HepG2 (cell line): ENCODE data around the gene RTBDN. TPM values are rescaled to one million over a fixed set of nuclear protein-coding genes. Genes with fewer than 3 reads are reported as not detected.

ENCODE experiments used
- ARNT ChIP-seq: fragments of 450-650 bp; IDR thresholded peaks from 2 replicates; pipeline ENCODE4 v1.6.1; 2017
- EEA1 ChIP-seq: sonication (generic); formaldehyde crosslinking; IDR thresholded peaks from 2 replicates; pipeline ENCODE4 v1.5.1; 2020; ENCODE audit warnings: mild to moderate bottlenecking, missing genetic modification reagents, borderline replicate concordance
- ETV6 ChIP-seq: sonication (generic); formaldehyde crosslinking; conservative IDR thresholded peaks from 2 replicates; pipeline ENCODE4 v1.4.0; 2020; ENCODE audit warnings: missing genetic modification reagents
- MIXL1 ChIP-seq: IDR thresholded peaks from 2 replicates; pipeline ENCODE4 v1.6.1; 2016
- PAWR ChIP-seq: sonication (generic); formaldehyde crosslinking; IDR thresholded peaks from 2 replicates; pipeline ENCODE4 v1.4.0; 2020; ENCODE audit warnings: missing genetic modification reagents, mild to moderate bottlenecking, borderline replicate concordance
- PHF5A ChIP-seq: IDR thresholded peaks from one replicate; pipeline ENCODE4 v1.6.1; 2018; ENCODE audit warnings: low read depth, missing genetic modification reagents; ENCODE audit not compliant: unreplicated experiment
- POLR2A ChIP-seq, 2 experiments: IDR thresholded peaks; 2 replicates each; pipeline ENCODE4 v1.6.1; 2011; ENCODE audit warnings: low read depth in 2 of 2, low read length in 2 of 2, mild to moderate bottlenecking in 1 of 2, moderate library complexity in 1 of 2; ENCODE audit not compliant: insufficient read depth in 1 of 2
- REXO4 ChIP-seq: sonication (generic); formaldehyde crosslinking; IDR thresholded peaks from 2 replicates; pipeline ENCODE4 v1.8.0; 2022; ENCODE audit warnings: missing genetic modification reagents, mild to moderate bottlenecking, borderline replicate concordance
- SMARCE1 ChIP-seq: fragments of 450-650 bp; IDR thresholded peaks from 2 replicates; pipeline ENCODE4 v1.6.1; 2017; ENCODE audit warnings: borderline replicate concordance
- SP140L ChIP-seq: sonication (generic); formaldehyde crosslinking; IDR thresholded peaks from 2 replicates; pipeline ENCODE4 v1.4.0; 2020; ENCODE audit warnings: missing genetic modification reagents, borderline replicate concordance
- ZEB1 ChIP-seq: IDR thresholded peaks from 2 replicates; pipeline ENCODE4 v1.6.1; 2012; ENCODE audit warnings: mild to moderate bottlenecking, low read depth, inconsistent platforms; ENCODE audit not compliant: insufficient replicate concordance
- ZNF282 ChIP-seq: fragments of 450-650 bp; IDR thresholded peaks from 2 replicates; pipeline ENCODE4 v1.6.1; 2018; ENCODE audit not compliant: partially characterized antibody
- ZNF318 ChIP-seq: sonication (generic); formaldehyde crosslinking; IDR thresholded peaks from 2 replicates; pipeline ENCODE4 v1.4.0; 2020; ENCODE audit warnings: mild to moderate bottlenecking, missing genetic modification reagents
- ZNF619 ChIP-seq: sonication (generic); formaldehyde crosslinking; IDR thresholded peaks from 2 replicates; pipeline ENCODE4 v1.4.0; 2020; ENCODE audit warnings: mild to moderate bottlenecking, missing genetic modification reagents
- ZNF782 ChIP-seq: sonication (generic); formaldehyde crosslinking; IDR thresholded peaks from 2 replicates; pipeline ENCODE4 v1.4.0; 2020; ENCODE audit warnings: missing genetic modification reagents, mild to moderate bottlenecking, borderline replicate concordance
- ZNF879 ChIP-seq: sonication (generic); formaldehyde crosslinking; IDR thresholded peaks from 2 replicates; pipeline ENCODE4 v1.8.1; 2023; ENCODE audit warnings: missing genetic modification reagents
- polyA plus RNA-seq, 8 experiments: library from polyadenylated mRNA; depleted of rRNA in 3 of 8; stranded (reverse) in 7 of 8; unstranded in 1 of 8; fragments of >200 nt; fragmentation: Illumina TruSeq in 4 of 8; extraction: Trizol in 4 of 8; gene quantifications; 2 replicates each; pipeline versions ENCODE4 v1.2.1 to v1.2.3, GENCODE V29; 2011 to 2016; ENCODE audit warnings: low read depth in 4 of 8, missing spikeins in 1 of 8, mixed read lengths in 1 of 8; ENCODE audit not compliant: insufficient read depth in 1 of 8
- total RNA-seq, 5 experiments: library from RNA; depleted of rRNA; stranded (reverse); fragments of >200 nt; fragmentation: Illumina TruSeq; extraction: Trizol; gene quantifications; 2 replicates each; pipeline ENCODE4 v1.2.3, GENCODE V29; 2016; ENCODE audit warnings: low read depth in 1 of 5
- TF ChIP-seq, protein P1 (sequence below): sonication (generic); formaldehyde crosslinking; IDR thresholded peaks from 2 replicates; pipeline ENCODE4 v1.4.0; 2020; ENCODE audit warnings: mild to moderate bottlenecking, missing genetic modification reagents
- TF ChIP-seq, protein P2 (sequence below): sonication (generic); formaldehyde crosslinking; IDR thresholded peaks from 2 replicates; pipeline ENCODE4 v1.4.0; 2020; ENCODE audit warnings: mild to moderate bottlenecking, missing genetic modification reagents
- TF ChIP-seq, protein P3 (sequence below): sonication (generic); formaldehyde crosslinking; IDR thresholded peaks from 2 replicates; pipeline ENCODE4 v1.9.0; 2021; ENCODE audit warnings: missing genetic modification reagents, borderline replicate concordance

RTBDN gene
- total and polyA plus RNA-seq, 2 of the 13 experiments (the other 11 are each of a cell fraction or from before 2014, with no cell fraction given): 0.27 to 0.48 TPM

DNA sequence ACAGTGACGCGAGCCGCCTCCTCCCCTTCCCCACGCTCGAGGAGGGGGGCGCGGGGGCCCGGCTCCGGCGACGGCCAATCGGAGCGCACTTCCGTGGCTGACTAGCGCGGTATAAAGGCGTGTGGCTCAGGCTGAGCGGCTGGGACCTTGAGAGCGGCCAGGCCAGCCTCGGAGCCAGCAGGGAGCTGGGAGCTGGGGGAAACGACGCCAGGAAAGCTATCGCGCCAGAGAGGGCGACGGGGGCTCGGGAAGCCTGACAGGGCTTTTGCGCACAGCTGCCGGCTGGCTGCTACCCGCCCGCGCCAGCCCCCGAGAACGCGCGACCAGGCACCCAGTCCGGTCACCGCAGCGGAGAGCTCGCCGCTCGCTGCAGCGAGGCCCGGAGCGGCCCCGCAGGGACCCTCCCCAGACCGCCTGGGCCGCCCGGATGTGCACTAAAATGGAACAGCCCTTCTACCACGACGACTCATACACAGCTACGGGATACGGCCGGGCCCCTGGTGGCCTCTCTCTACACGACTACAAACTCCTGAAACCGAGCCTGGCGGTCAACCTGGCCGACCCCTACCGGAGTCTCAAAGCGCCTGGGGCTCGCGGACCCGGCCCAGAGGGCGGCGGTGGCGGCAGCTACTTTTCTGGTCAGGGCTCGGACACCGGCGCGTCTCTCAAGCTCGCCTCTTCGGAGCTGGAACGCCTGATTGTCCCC is 42.9 kb downstream of the RTBDN start, which contains the start of gene JUNB (continued):
- TF ChIP-seq ZNF318 (CRISPR knock-in tag) (no peak), ARNT (no peak), ETV6 (CRISPR knock-in tag) (peak; percentile 91), REXO4 (CRISPR knock-in tag) (no peak), PAWR (CRISPR knock-in tag) (0 out of 2 replicates have a peak, but pooled peaks have one; percentile 5), ZNF282 (no peak), POLR2A (IDR thresholded peaks at IDR 0.05; ENCODE audit: insufficient read depth in 1 of 2, low read depth in 2 of 2, low read length in 2 of 2) (peak; percentile 100), SP140L (CRISPR knock-in tag) (no peak), MIXL1 (CRISPR knock-in tag) (peak; percentile 85; the same call in 1 of the 2 replicates), ZNF782 (CRISPR knock-in tag) (no peak), SMARCE1 (no peak), ZNF879 (CRISPR knock-in tag) (0 out of 2 replicates have a peak, but pooled peaks have one; percentile 63), PHF5A (CRISPR knock-in tag) (no peak), ZEB1 (peak; percentile 21), EEA1 (CRISPR knock-in tag) (peak; percentile 48; the same call in 1 of the 2 replicates), ZNF619 (CRISPR knock-in tag) (peak; percentile 52; the same call in 1 of the 2 replicates)
- TF ChIP-seq, protein P1, sequence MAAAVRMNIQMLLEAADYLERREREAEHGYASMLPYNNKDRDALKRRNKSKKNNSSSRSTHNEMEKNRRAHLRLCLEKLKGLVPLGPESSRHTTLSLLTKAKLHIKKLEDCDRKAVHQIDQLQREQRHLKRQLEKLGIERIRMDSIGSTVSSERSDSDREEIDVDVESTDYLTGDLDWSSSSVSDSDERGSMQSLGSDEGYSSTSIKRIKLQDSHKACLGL (CRISPR knock-in tag): peak; percentile 69; the same call in 1 of the 2 replicates
- TF ChIP-seq, protein P2, sequence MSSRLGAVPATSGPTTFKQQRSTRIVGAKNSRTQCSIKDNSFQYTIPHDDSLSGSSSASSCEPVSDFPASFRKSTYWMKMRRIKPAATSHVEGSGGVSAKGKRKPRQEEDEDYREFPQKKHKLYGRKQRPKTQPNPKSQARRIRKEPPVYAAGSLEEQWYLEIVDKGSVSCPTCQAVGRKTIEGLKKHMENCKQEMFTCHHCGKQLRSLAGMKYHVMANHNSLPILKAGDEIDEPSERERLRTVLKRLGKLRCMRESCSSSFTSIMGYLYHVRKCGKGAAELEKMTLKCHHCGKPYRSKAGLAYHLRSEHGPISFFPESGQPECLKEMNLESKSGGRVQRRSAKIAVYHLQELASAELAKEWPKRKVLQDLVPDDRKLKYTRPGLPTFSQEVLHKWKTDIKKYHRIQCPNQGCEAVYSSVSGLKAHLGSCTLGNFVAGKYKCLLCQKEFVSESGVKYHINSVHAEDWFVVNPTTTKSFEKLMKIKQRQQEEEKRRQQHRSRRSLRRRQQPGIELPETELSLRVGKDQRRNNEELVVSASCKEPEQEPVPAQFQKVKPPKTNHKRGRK (CRISPR knock-in tag): no peak
- TF ChIP-seq, protein P3, sequence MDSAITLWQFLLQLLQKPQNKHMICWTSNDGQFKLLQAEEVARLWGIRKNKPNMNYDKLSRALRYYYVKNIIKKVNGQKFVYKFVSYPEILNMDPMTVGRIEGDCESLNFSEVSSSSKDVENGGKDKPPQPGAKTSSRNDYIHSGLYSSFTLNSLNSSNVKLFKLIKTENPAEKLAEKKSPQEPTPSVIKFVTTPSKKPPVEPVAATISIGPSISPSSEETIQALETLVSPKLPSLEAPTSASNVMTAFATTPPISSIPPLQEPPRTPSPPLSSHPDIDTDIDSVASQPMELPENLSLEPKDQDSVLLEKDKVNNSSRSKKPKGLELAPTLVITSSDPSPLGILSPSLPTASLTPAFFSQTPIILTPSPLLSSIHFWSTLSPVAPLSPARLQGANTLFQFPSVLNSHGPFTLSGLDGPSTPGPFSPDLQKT (CRISPR knock-in tag): no peak
